H9 (cell line): ENCODE results near the gene TIMP1. TPM values are rescaled to one million over a fixed set of nuclear protein-coding genes. Genes with fewer than 3 reads are reported as not detected.

ENCODE experiments used
- DNase-seq: peaks from one replicate; pipeline ENCODE4 v3.0.0-alpha.2; 2017
- H2AFZ ChIP-seq: one replicate; pipeline ENCODE4 v1.6.1; 2013; ENCODE audit warnings: mild to moderate bottlenecking, low read length, control low read depth, moderate library complexity
- H2AK5ac ChIP-seq: 2 replicates; pipeline ENCODE4 v1.6.1; 2013; ENCODE audit warnings: low read length, control low read depth, mixed read lengths; ENCODE audit not compliant: insufficient read length
- H2BK120ac ChIP-seq: one replicate; pipeline ENCODE4 v1.6.1; 2013; ENCODE audit warnings: low read depth, mild to moderate bottlenecking, low read length, control low read depth, inconsistent platforms; ENCODE audit not compliant: poor library complexity, severe bottlenecking
- H2BK12ac ChIP-seq: 2 replicates; pipeline ENCODE4 v1.6.1; 2013; ENCODE audit warnings: low read length, control low read depth, mixed read lengths, low read depth; ENCODE audit not compliant: insufficient read length
- H2BK15ac ChIP-seq: 2 replicates; pipeline ENCODE4 v1.6.1; 2013; ENCODE audit warnings: low read depth, low read length, control low read depth
- H2BK20ac ChIP-seq: one replicate; pipeline ENCODE4 v1.6.1; 2013; ENCODE audit warnings: low read depth, mild to moderate bottlenecking, low read length, control low read depth, inconsistent platforms; ENCODE audit not compliant: poor library complexity, severe bottlenecking
- H2BK5ac ChIP-seq: 2 replicates; pipeline ENCODE4 v1.6.1; 2013; ENCODE audit warnings: low read length, control low read depth, mixed read lengths; ENCODE audit not compliant: insufficient read length
- H3K14ac ChIP-seq: 2 replicates; pipeline ENCODE4 v1.6.1; 2013; ENCODE audit warnings: low read length, control low read depth; ENCODE audit not compliant: insufficient read depth
- H3K18ac ChIP-seq: 2 replicates; pipeline ENCODE4 v1.6.1; 2013; ENCODE audit warnings: low read depth, mild to moderate bottlenecking, mixed read lengths, low read length, control low read depth; ENCODE audit not compliant: insufficient read length
- H3K23ac ChIP-seq: 2 replicates; pipeline ENCODE4 v1.6.1; 2013; ENCODE audit warnings: low read length, control low read depth, mixed read lengths, low read depth; ENCODE audit not compliant: insufficient read length
- H3K23me2 ChIP-seq: 2 replicates; pipeline ENCODE4 v1.6.1; 2013; ENCODE audit warnings: low read depth, mild to moderate bottlenecking, mixed read lengths, low read length, control low read depth; ENCODE audit not compliant: insufficient read length, poor library complexity, severe bottlenecking
- H3K27ac ChIP-seq: 2 replicates; pipeline ENCODE4 v1.5.1; 2013; ENCODE audit warnings: low read length, control low read depth, mixed read lengths, low read depth; ENCODE audit not compliant: insufficient read length
- H3K27me3 ChIP-seq: 2 replicates; pipeline ENCODE4 v1.6.1; 2013; ENCODE audit warnings: low read length, control low read depth, inconsistent platforms; ENCODE audit not compliant: insufficient read depth
- H3K4ac ChIP-seq: 2 replicates; pipeline ENCODE4 v1.6.1; 2013; ENCODE audit warnings: low read depth, mild to moderate bottlenecking, control low read depth, inconsistent platforms, low read length, moderate library complexity
- H3K4me1 ChIP-seq: 2 replicates; pipeline ENCODE4 v1.6.1; 2013; ENCODE audit warnings: low read length, control low read depth, inconsistent platforms; ENCODE audit not compliant: insufficient read depth
- H3K4me2 ChIP-seq: 2 replicates; pipeline ENCODE4 v1.6.1; 2013; ENCODE audit warnings: low read length, control low read depth, mixed read lengths; ENCODE audit not compliant: insufficient read length, insufficient read depth
- H3K56ac ChIP-seq: 2 replicates; pipeline ENCODE4 v1.6.1; 2013; ENCODE audit warnings: low read depth, mild to moderate bottlenecking, mixed read lengths, low read length, control low read depth; ENCODE audit not compliant: insufficient read length
- H3K79me1 ChIP-seq: 2 replicates; pipeline ENCODE4 v1.6.1; 2013; ENCODE audit warnings: low read depth, mild to moderate bottlenecking, moderate library complexity, low read length, control low read depth, inconsistent platforms; ENCODE audit not compliant: insufficient read depth, poor library complexity, severe bottlenecking
- H3K79me2 ChIP-seq: 2 replicates; pipeline ENCODE4 v1.6.1; 2013; ENCODE audit warnings: low read length, control low read depth, inconsistent platforms; ENCODE audit not compliant: insufficient read depth
- H3K9ac ChIP-seq: 2 replicates; pipeline ENCODE4 v1.6.1; 2013; ENCODE audit warnings: low read length, control low read depth, mixed read lengths; ENCODE audit not compliant: insufficient read length; ENCODE audit errors: extremely low read depth
- H3K9me3 ChIP-seq: one replicate; pipeline ENCODE4 v1.6.1; 2013; ENCODE audit warnings: low read depth, low read length, inconsistent platforms; ENCODE audit not compliant: control insufficient read depth
- H3T11ph ChIP-seq: one replicate; pipeline ENCODE4 v1.6.1; 2013; ENCODE audit warnings: mild to moderate bottlenecking, low read length, control low read depth, inconsistent platforms
- H4K20me1 ChIP-seq: one replicate; pipeline ENCODE4 v1.6.1; 2013; ENCODE audit not compliant: control insufficient read depth, insufficient read length, insufficient read depth
- H4K5ac ChIP-seq: 2 replicates; pipeline ENCODE4 v1.6.1; 2013; ENCODE audit warnings: low read depth, mild to moderate bottlenecking, mixed read lengths, low read length, control low read depth; ENCODE audit not compliant: insufficient read length
- H4K8ac ChIP-seq: replicated peaks from 2 replicates; pipeline ENCODE4 v1.6.1; 2013; ENCODE audit warnings: low read length, control low read depth, mixed read lengths, low read depth; ENCODE audit not compliant: insufficient read length
- H4K91ac ChIP-seq: 2 replicates; pipeline ENCODE4 v1.6.1; 2013; ENCODE audit warnings: low read depth, mild to moderate bottlenecking, moderate library complexity, mixed read lengths, low read length, control low read depth; ENCODE audit not compliant: insufficient read length
- H3K27ac Mint-ChIP-seq, 3 experiments: 2 replicates in 2 of 3; 3 replicates in 1 of 3; pipeline ENCODE4 v1.8.0; 2020 to 2021; ENCODE audit warnings: mixed read lengths in 3 of 3, mild to moderate bottlenecking in 1 of 3, moderate library complexity in 1 of 3
- H3K27me3 Mint-ChIP-seq: 2 replicates; pipeline ENCODE4 v1.8.0; 2021; ENCODE audit warnings: low read depth, mild to moderate bottlenecking, moderate library complexity, mixed read lengths
- H3K36me3 Mint-ChIP-seq, 3 experiments: 2 replicates in 2 of 3; 3 replicates in 1 of 3; pipeline ENCODE4 v1.8.0; 2020 to 2021; ENCODE audit warnings: low read depth in 3 of 3, mixed read lengths in 3 of 3; ENCODE audit not compliant: insufficient read depth in 1 of 3
- H3K4me1 Mint-ChIP-seq, 2 experiments: 2 replicates each; pipeline ENCODE4 v1.8.0; 2020; ENCODE audit warnings: mixed read lengths in 2 of 2
- H3K4me3 Mint-ChIP-seq, 2 experiments: 2 replicates in 1 of 2; 3 replicates in 1 of 2; pipeline ENCODE4 v1.8.0; 2020 to 2021; ENCODE audit warnings: mild to moderate bottlenecking in 2 of 2, mixed read lengths in 2 of 2, moderate library complexity in 1 of 2
- H3K9me3 Mint-ChIP-seq, 2 experiments: 2 replicates in 1 of 2; 3 replicates in 1 of 2; pipeline ENCODE4 v1.8.0; 2020; ENCODE audit warnings: mild to moderate bottlenecking in 2 of 2, mixed read lengths in 2 of 2, moderate library complexity in 1 of 2
- WGBS: extraction: QIAGEN DNeasy Blood & Tissue Kit; methylation state at CpG from one replicate; pipeline ENCODE4 v1.1.7; 2013; ENCODE audit warnings: missing lambda C conversion rate, low lambda C conversion rate, mixed read lengths; ENCODE audit not compliant: insufficient read length; ENCODE audit errors: extremely low coverage; 5-methylcytosine and 5-hydroxymethylcytosine counted together
- total RNA-seq: library from RNA; stranded (reverse); gene quantifications from 2 replicates; pipeline ENCODE4 v1.2.1, GENCODE V29; 2021
- TF ChIP-seq, protein P1 (sequence below): fragments of 200-600 bp; sonication (generic); conservative IDR thresholded peaks from 3 replicates; pipeline ENCODE4 v1.8.0; 2021; ENCODE audit warnings: antibody characterized with exemption, mild to moderate bottlenecking

Gene TIMP1
- total RNA-seq, 1 experiment from 2014 or later: 65.1 TPM

DNA sequence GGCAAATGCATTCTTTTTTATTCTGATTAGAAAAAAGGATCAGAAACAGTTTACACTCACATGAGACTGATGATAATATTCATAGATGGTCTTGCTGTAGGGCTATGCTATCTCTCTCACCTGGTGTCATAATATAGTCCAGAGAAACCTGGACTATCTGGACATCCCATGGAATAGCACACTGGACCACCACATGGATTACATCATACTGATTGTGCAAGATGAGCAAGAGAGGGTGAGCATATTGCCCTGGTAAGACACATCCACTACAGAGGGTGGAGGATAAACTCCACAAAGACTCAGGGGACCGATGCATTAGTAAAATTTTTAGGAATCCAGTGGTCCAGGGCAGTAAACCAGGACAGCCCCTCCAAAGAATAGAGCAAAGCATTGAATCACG is 29.3 kb downstream of the TIMP1 start:
- H3K9ac ChIP-seq: no peak overlapping the region
- no peak overlapping the region for H2AFZ ChIP-seq
- H3K9me3 ChIP-seq: peaks cover 42% of the 10 kb centered on the region
- H3K27ac ChIP-seq: no peak overlapping the region
- H2BK5ac ChIP-seq: no peak overlapping the region
- no peak overlapping the region for H2BK20ac ChIP-seq
- no peak overlapping the region for H3K4me3 Mint-ChIP-seq
- H2BK12ac ChIP-seq: no peak overlapping the region
- TF ChIP-seq, protein P1, sequence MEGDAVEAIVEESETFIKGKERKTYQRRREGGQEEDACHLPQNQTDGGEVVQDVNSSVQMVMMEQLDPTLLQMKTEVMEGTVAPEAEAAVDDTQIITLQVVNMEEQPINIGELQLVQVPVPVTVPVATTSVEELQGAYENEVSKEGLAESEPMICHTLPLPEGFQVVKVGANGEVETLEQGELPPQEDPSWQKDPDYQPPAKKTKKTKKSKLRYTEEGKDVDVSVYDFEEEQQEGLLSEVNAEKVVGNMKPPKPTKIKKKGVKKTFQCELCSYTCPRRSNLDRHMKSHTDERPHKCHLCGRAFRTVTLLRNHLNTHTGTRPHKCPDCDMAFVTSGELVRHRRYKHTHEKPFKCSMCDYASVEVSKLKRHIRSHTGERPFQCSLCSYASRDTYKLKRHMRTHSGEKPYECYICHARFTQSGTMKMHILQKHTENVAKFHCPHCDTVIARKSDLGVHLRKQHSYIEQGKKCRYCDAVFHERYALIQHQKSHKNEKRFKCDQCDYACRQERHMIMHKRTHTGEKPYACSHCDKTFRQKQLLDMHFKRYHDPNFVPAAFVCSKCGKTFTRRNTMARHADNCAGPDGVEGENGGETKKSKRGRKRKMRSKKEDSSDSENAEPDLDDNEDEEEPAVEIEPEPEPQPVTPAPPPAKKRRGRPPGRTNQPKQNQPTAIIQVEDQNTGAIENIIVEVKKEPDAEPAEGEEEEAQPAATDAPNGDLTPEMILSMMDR: no peak
- no peak overlapping the region for H3T11ph ChIP-seq
- peaks cover 79 to 83% of the 10 kb centered on the region in 2 experiments for H3K9me3 Mint-ChIP-seq
- H3K23me2 ChIP-seq: no peaks in the 10 kb centered on the region
- no peak overlapping the region for H3K27ac Mint-ChIP-seq
- no peak overlapping the region for H4K5ac ChIP-seq
- H3K4me1 Mint-ChIP-seq: peaks cover 11 to 26% of the 10 kb centered on the region in 2 experiments
- H3K18ac ChIP-seq: no peak overlapping the region
- no peak overlapping the region for H3K14ac ChIP-seq
- no peaks in the 10 kb centered on the region for H3K79me1 ChIP-seq
- no peaks in the 10 kb centered on the region; the same call in 1 of the 2 replicates for H3K4me1 ChIP-seq
- no peak overlapping the region for H2BK15ac ChIP-seq
- H3K4ac ChIP-seq: no peak overlapping the region
- no peaks in the 10 kb centered on the region for H3K79me2 ChIP-seq
- no peak for DNase-seq
- H4K8ac ChIP-seq: no peak overlapping the region
- H3K56ac ChIP-seq: no peak overlapping the region
- no peaks in the 10 kb centered on the region for H4K20me1 ChIP-seq
- peaks cover 5 to 19% (median 9%) of the 10 kb centered on the region in 3 experiments for H3K36me3 Mint-ChIP-seq
- H2BK120ac ChIP-seq: no peak overlapping the region
- H4K91ac ChIP-seq: no peak overlapping the region
- H3K4me2 ChIP-seq: no peak overlapping the region
- H2AK5ac ChIP-seq: no peak overlapping the region
- H3K23ac ChIP-seq: no peak overlapping the region
- no peaks in the 10 kb centered on the region; the same call in 1 of the 2 replicates for H3K27me3 Mint-ChIP-seq
- no CpG with 5 or more reads among the region's 2 CpGs for WGBS
- H3K27me3 ChIP-seq: no peaks in the 10 kb centered on the region
